Effector memory CD8-positive, alpha-beta T cell (primary cell): Measurements from ENCODE around the gene BICDL2.
A peak's percentile ranks its signal among the peaks of the same experiment; 100 is the strongest.
"Not testable (repeated sequence)": the region's sequence is repeated elsewhere in the genome, so short reads cannot be mapped to it uniquely, and the experiment has no call there.

Experiments used
- ATAC-seq: fragments of 150-1000 bp; cut with Tn5 transposase; replicated peaks from 2 replicates; pipeline ENCODE4 v1.10.0; 2021; ENCODE audit warnings: mild to moderate bottlenecking, moderate library complexity
- DNase-seq, 3 experiments: peaks; one replicate each; pipeline ENCODE4 v3.0.0; 2021
- H3K27ac Mint-ChIP-seq, 2 donors: one replicate each; pipeline ENCODE4 v1.8.0; 2022; ENCODE audit warnings: mild to moderate bottlenecking in 2 of 2, mixed read lengths in 2 of 2, moderate library complexity in 2 of 2
- H3K27me3 Mint-ChIP-seq, 2 donors: one replicate each; pipeline ENCODE4 v1.8.0; 2022; ENCODE audit warnings: mixed read lengths in 2 of 2
- H3K36me3 Mint-ChIP-seq: one replicate; pipeline ENCODE4 v1.8.0; 2022; ENCODE audit warnings: mild to moderate bottlenecking, moderate library complexity, mixed read lengths; ENCODE audit not compliant: insufficient read depth
- H3K4me1 Mint-ChIP-seq, 2 donors: one replicate each; pipeline ENCODE4 v1.8.0; 2022; ENCODE audit warnings: low read depth in 2 of 2, mixed read lengths in 2 of 2
- H3K4me3 Mint-ChIP-seq, 2 donors: one replicate each; pipeline ENCODE4 v1.8.0; 2022; ENCODE audit warnings: mild to moderate bottlenecking in 2 of 2, mixed read lengths in 2 of 2, moderate library complexity in 2 of 2
- H3K9me3 Mint-ChIP-seq, 2 donors: one replicate each; pipeline ENCODE4 v1.8.0; 2022; ENCODE audit warnings: mixed read lengths in 2 of 2
- total RNA-seq, 9 experiments: gene quantifications; one replicate each; lab custom pipeline; 2026; lab: John Stamatoyannopoulos, UW

The BICDL2 gene, protein sequence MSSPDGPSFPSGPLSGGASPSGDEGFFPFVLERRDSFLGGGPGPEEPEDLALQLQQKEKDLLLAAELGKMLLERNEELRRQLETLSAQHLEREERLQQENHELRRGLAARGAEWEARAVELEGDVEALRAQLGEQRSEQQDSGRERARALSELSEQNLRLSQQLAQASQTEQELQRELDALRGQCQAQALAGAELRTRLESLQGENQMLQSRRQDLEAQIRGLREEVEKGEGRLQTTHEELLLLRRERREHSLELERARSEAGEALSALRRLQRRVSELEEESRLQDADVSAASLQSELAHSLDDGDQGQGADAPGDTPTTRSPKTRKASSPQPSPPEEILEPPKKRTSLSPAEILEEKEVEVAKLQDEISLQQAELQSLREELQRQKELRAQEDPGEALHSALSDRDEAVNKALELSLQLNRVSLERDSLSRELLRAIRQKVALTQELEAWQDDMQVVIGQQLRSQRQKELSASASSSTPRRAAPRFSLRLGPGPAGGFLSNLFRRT
- total RNA-seq: 0 to 0.21 (median 0) reads per million in 9 experiments

DNA sequence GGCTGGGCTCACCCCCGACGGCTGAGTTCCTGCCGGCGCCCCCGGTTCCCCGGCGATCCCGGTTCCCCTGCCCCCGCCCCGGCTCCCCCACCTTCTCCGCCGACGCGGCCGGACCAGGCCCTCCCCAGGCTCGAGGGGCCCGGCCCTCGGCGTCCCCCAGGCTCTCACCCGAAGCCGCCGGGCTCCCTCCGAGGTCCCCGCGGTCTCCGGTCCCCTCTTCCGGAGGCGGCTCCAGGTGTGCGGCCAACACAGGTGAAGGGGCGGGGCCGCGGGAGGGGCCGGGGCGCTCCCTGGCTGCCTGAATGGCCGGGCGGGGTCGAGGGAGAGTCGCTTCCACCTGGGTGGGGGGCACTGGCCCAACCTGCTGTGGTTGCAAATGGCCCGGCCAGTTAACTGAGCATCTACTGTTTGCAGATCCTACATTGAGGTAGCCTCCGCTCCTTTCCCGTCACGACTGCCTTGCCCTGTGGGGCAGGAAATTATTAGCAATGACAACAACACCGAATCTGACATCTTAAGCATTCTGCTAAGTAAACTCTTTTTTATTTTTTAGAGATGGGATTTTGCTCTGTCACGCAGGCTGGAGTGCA, at the start of gene BICDL2:
Gene BICDL2, minus strand, starts transcription at position 219 of the 590 bp plus-strand sequence. CDS start 1,448 bp downstream, outside the sequence.
- DNase-seq (no peak), ATAC-seq (peak; percentile 24)
- H3K36me3 Mint-ChIP-seq: no peaks in the 10 kb centered on the region
- H3K9me3 Mint-ChIP-seq: no peaks in the 10 kb centered on the region
- peaks cover 11 to 19% of the 10 kb centered on the region in 2 donors for H3K4me1 Mint-ChIP-seq
- peaks cover 72 to 94% of the 10 kb centered on the region in 2 donors for H3K27me3 Mint-ChIP-seq
- peak within 1 kb of the TSS; percentile 51 to 68 for H3K4me3 Mint-ChIP-seq
- H3K27ac Mint-ChIP-seq: no peak within 1 kb of the TSS

DNA sequence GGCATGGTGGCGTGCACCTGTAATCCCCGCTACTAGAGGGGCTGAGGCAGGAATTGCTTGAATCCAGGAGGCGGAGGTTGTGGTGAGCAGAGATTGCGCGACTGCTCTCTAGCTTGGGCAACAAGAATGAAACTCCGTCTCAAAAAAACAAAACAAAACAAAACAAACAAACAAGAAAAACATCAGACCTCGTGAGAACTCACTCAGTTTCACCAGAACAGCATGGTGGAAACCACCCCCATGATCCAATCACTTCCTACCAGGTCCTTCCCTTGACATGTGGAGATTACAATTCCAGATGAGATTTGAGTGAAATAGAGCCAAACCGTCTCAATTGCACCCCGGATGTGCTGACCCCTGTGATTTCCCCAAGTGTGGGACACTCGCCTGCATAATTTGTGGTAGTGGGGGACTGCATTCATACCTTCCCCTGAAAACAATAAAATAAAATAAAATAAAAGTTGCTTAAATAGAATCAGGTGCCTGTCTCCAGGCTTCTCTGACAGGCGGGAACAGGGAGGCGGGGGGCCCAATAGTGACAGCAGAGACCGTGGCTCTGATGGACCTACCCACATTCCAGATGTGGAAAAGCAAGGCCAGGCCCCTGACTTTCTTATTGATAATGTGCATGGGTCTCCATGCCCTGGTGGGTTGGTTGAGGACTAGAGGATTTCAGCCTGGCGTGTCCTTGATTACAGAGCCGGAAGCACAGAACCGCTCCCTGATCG, 49.3 kb upstream of the BICDL2 start:
- DNase-seq (no peak), ATAC-seq (no peak)
- no peaks in the 10 kb centered on the region for H3K27me3 Mint-ChIP-seq
- H3K36me3 Mint-ChIP-seq: peaks cover 6% of the 10 kb centered on the region
- peak overlapping the region in 1 of 2 donors; percentile 64 for H3K4me3 Mint-ChIP-seq
- H3K4me1 Mint-ChIP-seq: peaks cover 26 to 27% of the 10 kb centered on the region in 2 donors
- H3K27ac Mint-ChIP-seq: no peak overlapping the region
- H3K9me3 Mint-ChIP-seq: no peaks in the 10 kb centered on the region

DNA sequence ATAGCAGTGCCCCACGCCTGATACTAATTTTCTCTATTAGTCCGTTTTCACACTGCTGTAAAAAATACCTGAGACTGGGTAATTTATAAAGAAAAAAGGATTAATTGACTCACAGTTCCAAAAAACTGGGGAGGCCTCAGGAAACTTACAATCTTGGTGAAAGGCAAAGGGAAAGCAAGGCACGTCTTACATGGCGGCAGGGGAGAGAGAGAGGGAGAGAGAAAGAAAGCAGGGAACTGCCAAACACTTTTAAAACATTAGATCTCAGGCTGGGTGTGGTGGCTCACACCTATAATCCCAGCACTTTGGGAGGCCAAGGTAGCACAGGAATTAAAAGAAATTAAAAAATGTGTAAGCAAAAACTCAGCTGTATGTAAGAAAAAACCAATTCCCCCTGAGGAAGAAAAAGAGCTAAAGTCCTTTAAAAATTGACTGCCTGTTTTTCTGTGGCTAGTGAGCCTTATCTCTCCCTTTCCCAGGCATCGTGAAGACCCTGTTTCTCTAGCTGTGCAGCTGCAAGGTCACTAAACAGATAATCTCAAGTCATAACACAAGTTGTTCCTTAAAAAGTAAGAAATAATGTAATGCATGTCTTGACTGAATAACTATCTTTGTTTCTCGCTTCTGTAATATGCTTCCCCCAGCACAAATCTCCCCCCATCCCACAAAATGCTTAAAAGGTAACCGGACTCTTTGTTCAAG, 48.4 kb upstream of the BICDL2 start:
- peaks cover 6% of the 10 kb centered on the region for H3K36me3 Mint-ChIP-seq
- no peaks in the 10 kb centered on the region for H3K27me3 Mint-ChIP-seq
- peaks cover 27% of the 10 kb centered on the region in 2 donors for H3K4me1 Mint-ChIP-seq
- H3K27ac Mint-ChIP-seq: peak overlapping the region in 1 of 2 donors; percentile 56
- no peak for ATAC-seq
- H3K9me3 Mint-ChIP-seq: no peaks in the 10 kb centered on the region
- peak overlapping the region in 1 of 2 donors; percentile 64 for H3K4me3 Mint-ChIP-seq
- DNase-seq: no peak

DNA sequence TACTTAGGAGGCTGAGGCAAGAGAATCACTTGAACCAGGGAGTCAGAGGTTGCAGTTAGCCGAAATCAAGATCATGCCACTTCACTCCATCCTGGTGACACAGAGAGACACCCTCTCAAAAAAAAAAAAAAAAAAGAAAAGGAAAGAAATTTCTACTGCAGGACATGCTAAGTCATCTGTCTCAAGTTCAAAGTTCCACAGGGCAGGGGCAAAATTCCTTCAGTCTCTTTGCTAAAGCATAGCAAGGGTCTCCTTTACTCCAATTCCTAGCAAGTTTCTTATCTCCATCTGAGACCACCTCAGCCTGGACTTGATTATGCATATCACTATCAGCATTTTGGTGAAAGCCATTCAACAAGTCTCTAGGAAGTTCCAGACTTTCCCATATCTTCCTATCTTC, 47.7 kb upstream of the BICDL2 start:
- peaks cover 6% of the 10 kb centered on the region for H3K36me3 Mint-ChIP-seq
- ATAC-seq (no peak), DNase-seq (no peak)
- H3K4me1 Mint-ChIP-seq: peaks cover 33% of the 10 kb centered on the region in 2 donors
- peak overlapping the region; percentile 56 to 70 for H3K27ac Mint-ChIP-seq
- H3K27me3 Mint-ChIP-seq: no peaks in the 10 kb centered on the region
- no peaks in the 10 kb centered on the region for H3K9me3 Mint-ChIP-seq
- H3K4me3 Mint-ChIP-seq: no peak overlapping the region

DNA sequence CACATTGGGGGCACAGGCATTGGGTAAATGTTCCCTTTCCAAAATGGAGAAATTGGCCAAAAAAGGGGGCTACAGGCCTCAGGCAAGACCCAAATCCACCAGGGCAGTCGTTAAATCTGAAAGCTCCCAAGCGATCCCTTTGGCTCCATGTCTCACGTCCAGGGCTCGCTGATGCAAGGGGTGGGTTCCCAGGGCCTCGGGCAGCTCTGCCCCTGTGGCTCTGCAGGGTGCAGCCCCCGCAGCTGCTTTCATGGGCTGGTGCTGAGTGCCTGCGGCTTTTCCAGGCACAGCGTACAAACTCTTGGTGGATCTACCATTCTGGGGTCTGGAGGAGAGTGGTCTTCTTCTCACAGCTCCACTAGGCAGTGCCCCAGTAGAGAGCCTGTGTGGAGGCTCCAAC, 46.7 kb upstream of the BICDL2 start:
- H3K27me3 Mint-ChIP-seq, H3K27ac Mint-ChIP-seq, DNase-seq, H3K9me3 Mint-ChIP-seq, ATAC-seq, H3K4me3 Mint-ChIP-seq, H3K36me3 Mint-ChIP-seq: not testable (repeated sequence)
- H3K4me1 Mint-ChIP-seq: peaks cover 34 to 36% of the 10 kb centered on the region in 2 donors

DNA sequence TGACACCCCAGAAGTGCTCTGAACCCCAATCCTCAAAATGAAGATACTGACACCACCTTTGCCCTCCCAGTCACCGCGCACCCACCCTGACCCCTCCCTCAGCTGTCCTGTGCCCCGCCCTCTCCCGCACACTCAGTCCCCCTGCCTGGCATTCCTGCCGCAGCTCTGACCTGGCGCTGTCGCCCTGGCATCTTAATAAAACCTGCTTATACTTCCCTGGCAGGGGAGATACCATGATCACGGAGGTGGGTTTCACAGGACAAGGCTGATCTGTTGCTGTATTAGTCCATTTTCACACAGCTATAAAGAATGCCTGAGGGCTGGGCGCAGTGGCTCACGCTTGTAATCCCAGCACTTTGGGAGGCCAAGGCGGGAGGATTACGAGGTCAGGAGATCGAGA, 45.2 kb upstream of the BICDL2 start:
- not testable (repeated sequence) for H3K27me3 Mint-ChIP-seq, ATAC-seq, H3K9me3 Mint-ChIP-seq, H3K4me3 Mint-ChIP-seq, H3K27ac Mint-ChIP-seq, H3K36me3 Mint-ChIP-seq, DNase-seq
- peaks cover 36 to 38% of the 10 kb centered on the region in 2 donors for H3K4me1 Mint-ChIP-seq

DNA sequence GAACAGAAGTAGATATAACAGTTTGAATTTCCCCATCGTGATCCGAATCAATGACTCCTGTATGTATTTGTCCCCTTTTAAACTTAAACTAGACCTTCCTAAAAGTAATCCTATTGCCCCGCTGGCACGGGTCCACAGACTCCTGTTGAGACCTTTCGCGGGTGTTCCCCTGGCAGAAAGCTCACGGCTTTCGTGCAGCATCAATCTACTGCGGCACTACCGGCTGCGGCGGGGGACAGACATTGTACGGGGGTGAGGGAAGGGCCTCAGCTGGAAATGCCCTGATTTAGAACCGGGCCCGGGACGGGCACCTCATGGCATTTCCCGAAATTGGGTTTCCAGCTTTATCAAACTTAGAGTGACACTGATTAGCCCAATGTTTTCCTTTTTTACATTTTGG, 43.3 kb upstream of the BICDL2 start:
- peak overlapping the region; percentile 8 to 31 for H3K4me3 Mint-ChIP-seq
- ATAC-seq (no peak), DNase-seq (no peak)
- H3K27ac Mint-ChIP-seq: peak overlapping the region; percentile 75 to 85
- peaks cover 11% of the 10 kb centered on the region for H3K36me3 Mint-ChIP-seq
- H3K27me3 Mint-ChIP-seq: no peaks in the 10 kb centered on the region
- peaks cover 48 to 51% of the 10 kb centered on the region in 2 donors for H3K4me1 Mint-ChIP-seq
- no peaks in the 10 kb centered on the region for H3K9me3 Mint-ChIP-seq

DNA sequence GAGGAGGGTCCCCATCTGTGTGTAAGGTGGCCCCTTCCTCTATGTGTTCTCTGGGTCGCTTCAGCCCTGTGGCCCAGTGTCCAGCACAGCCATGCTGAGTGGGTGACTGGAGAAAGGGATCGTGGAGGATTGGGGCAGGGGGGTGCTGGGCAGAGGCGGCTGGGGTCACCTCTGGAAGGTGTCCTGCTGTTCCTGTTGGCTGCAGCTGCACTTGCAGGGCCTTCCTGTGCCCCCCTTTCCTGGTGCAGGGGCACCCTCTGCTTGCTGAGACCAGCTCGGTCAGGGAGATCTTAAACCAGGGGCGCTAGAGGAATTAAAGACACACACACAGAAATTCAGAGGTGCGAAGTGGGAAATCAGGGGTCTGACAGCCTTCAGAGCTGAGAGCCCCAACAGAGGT, 39.8 kb upstream of the BICDL2 start:
- ATAC-seq: no peak
- H3K4me3 Mint-ChIP-seq: peak overlapping the region; percentile 80 to 94

DNA sequence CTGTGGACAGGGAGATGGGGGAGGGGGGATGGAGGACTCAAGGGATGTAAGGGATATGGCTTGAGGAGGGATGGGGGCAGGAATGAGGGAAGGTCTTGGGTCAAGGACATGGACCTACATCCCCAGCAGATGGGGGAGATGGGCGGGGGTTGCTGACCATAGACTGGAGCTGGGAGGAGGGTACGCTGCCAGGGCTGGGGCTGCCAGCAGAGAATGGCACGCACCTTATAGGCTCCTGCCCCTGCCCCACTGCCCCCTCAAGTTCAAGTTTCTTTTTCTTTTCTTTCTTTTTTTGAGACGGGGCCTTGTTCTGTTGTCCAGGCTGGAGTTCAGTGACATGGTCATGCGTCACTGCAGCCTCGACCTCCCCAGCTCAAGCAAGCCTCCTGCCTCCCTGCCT, 39.2 kb upstream of the BICDL2 start:
- not testable (repeated sequence) for ATAC-seq, DNase-seq, H3K9me3 Mint-ChIP-seq, H3K27me3 Mint-ChIP-seq
- H3K4me3 Mint-ChIP-seq: peak overlapping the region; percentile 80 to 94
- peak overlapping the region; percentile 93 to 99 for H3K27ac Mint-ChIP-seq
- peaks cover 75 to 78% of the 10 kb centered on the region in 2 donors for H3K4me1 Mint-ChIP-seq
- H3K36me3 Mint-ChIP-seq: peaks cover 34% of the 10 kb centered on the region

More for the DNA sequence above, 39.8 kb upstream of the BICDL2 start:
- Mint-ChIP-seq H3K9me3 (no peaks in the 10 kb centered on the region), H3K36me3 (peaks cover 30% of the 10 kb centered on the region), H3K27ac (peak overlapping the region; percentile 93 to 99), H3K4me1 (peaks cover 71 to 72% of the 10 kb centered on the region in 2 donors), H3K27me3 (no peaks in the 10 kb centered on the region)
- DNase-seq: no peak

DNA sequence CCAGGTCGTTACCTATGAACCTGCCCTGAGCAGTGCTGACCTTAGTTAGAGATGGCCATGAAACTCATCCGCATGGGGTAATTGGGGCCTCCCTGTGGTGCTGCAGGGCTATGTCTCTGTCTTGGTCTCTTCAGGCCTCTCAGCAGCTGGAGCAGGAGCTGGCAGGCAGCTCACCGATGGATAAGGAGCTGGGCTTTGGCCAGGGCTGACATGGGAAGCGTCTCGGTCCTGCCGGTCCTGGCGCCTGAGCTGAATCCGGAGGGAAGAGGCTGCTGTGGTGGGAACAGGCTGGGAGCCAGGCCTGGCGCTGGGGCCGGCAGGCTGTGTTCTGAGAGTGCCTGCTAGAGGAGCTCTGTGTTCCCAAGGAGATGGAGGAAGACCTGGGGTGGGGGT, 38.8 kb upstream of the BICDL2 start:
- DNase-seq (no peak), ATAC-seq (peak; percentile 9)
- Mint-ChIP-seq H3K4me1 (peaks cover 76 to 81% of the 10 kb centered on the region in 2 donors), H3K9me3 (no peaks in the 10 kb centered on the region), H3K27ac (peak overlapping the region; percentile 93 to 99), H3K27me3 (no peaks in the 10 kb centered on the region), H3K4me3 (peak overlapping the region; percentile 80 to 94), H3K36me3 (peaks cover 38% of the 10 kb centered on the region)

DNA sequence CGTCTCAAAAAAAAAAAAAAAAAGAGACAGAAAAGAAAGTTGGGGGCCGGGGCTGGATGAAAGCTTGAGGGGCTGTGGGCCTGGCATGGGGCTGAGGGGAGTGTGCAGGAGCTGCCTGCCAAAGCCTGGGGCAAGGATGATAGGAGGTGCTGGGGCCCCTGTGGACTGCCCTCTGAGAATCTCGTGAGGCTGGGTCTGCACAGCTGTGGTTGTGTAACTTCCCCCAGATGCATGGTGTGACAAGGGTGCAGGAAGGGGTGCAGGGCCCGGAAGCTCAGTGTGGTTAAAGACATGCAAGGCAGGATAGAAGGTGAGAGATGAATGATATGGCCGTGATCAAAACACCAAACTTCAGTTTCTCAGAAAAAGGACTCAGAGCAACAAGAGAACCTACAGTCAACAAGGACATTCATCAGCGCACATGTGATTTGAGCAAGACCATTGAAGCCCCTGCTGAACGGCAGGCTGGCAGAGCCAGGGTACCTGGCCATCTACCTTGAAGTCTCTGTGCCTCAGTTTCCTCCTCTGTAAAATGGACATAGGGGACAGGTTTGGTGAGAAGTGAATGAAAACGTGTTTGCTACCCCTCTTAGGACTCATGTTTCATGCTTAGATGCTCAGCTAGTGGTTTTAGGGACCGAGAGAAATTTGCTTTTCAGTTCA, 38.2 kb upstream of the BICDL2 start:
- DNase-seq (peak; percentile 78 to 82 (median 81)), ATAC-seq (peak; percentile 90)
- Mint-ChIP-seq H3K27me3 (no peaks in the 10 kb centered on the region), H3K4me1 (peaks cover 79 to 83% of the 10 kb centered on the region in 2 donors), H3K4me3 (peak overlapping the region; percentile 80 to 94), H3K27ac (peak overlapping the region; percentile 93 to 99), H3K9me3 (no peaks in the 10 kb centered on the region), H3K36me3 (peaks cover 43% of the 10 kb centered on the region)

DNA sequence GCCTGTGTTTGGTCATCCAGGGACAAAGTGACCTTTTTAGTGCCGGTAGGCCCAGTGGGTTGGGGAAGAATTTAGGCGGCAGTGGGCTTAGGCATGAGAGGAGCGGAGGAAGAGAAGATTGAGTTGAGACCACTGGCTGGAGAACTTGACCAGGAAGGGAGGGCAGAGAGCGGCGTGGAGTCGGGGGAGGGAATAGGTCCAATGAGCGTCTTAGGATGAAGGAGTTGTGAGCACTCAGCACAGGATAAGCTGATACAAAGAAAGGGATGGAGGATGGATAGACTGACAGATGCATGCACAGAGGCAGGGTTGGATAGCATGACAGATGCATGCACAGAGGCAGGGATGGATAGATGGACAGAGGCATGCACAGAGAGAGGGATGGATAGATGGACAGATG, 36.7 kb upstream of the BICDL2 start:
- Mint-ChIP-seq H3K36me3 (peaks cover 57% of the 10 kb centered on the region), H3K27ac (peak overlapping the region; percentile 93 to 99)

More for the DNA sequence above, 36.7 kb upstream of the BICDL2 start:
- H3K27me3 Mint-ChIP-seq: no peaks in the 10 kb centered on the region
- peaks cover 82 to 89% of the 10 kb centered on the region in 2 donors for H3K4me1 Mint-ChIP-seq
- DNase-seq (no peak), ATAC-seq (no peak)
- no peaks in the 10 kb centered on the region for H3K9me3 Mint-ChIP-seq
- peak overlapping the region; percentile 80 to 94 for H3K4me3 Mint-ChIP-seq
